C4-2B (cell line): Measurements from ENCODE around the gene NOTCH4.

Source experiments
- ZFX ChIP-seq: fragments of 450-650 bp; IDR thresholded peaks from 2 replicates; pipeline ENCODE4 v1.6.1; 2017
- TF ChIP-seq, protein P1 (sequence below): fragments of 450-650 bp; conservative IDR thresholded peaks from 2 replicates; pipeline ENCODE4 v1.5.1; 2017; ENCODE audit warnings: mild to moderate bottlenecking

- TF ChIP-seq, protein P1, sequence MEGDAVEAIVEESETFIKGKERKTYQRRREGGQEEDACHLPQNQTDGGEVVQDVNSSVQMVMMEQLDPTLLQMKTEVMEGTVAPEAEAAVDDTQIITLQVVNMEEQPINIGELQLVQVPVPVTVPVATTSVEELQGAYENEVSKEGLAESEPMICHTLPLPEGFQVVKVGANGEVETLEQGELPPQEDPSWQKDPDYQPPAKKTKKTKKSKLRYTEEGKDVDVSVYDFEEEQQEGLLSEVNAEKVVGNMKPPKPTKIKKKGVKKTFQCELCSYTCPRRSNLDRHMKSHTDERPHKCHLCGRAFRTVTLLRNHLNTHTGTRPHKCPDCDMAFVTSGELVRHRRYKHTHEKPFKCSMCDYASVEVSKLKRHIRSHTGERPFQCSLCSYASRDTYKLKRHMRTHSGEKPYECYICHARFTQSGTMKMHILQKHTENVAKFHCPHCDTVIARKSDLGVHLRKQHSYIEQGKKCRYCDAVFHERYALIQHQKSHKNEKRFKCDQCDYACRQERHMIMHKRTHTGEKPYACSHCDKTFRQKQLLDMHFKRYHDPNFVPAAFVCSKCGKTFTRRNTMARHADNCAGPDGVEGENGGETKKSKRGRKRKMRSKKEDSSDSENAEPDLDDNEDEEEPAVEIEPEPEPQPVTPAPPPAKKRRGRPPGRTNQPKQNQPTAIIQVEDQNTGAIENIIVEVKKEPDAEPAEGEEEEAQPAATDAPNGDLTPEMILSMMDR, result no peak
- no peak for TF ChIP-seq ZFX
Observed at GRCh38 chr6:32181148-32181702, 42.6 kb downstream of the NOTCH4 start.
